K562 (cell line): ENCODE data around the gene MAP4. TPM values are rescaled to one million over a fixed set of nuclear protein-coding genes. Genes with fewer than 3 reads are reported as not detected.
A peak's percentile ranks its signal among the peaks of the same experiment; 100 is the strongest.

Source experiments
- CXXC5 ChIP-seq: fragments of 250-450 bp; sonication (Bioruptor Pico); IDR thresholded peaks from 2 replicates; pipeline ENCODE4 v1.8.0; 2022; ENCODE audit warnings: inconsistent platforms, mild to moderate bottlenecking, moderate library complexity
- EGR1 ChIP-seq: fragments of 450-650 bp; conservative IDR thresholded peaks from 2 replicates; pipeline ENCODE4 v1.6.1; 2017; ENCODE audit warnings: mild to moderate bottlenecking
- GATAD2B ChIP-seq: fragments of 450-650 bp; IDR thresholded peaks from 2 replicates; pipeline ENCODE4 v1.6.1; 2017; ENCODE audit warnings: mild to moderate bottlenecking, borderline replicate concordance
- HLTF ChIP-seq: fragments of 450-650 bp; IDR thresholded peaks from 2 replicates; pipeline ENCODE4 v1.6.1; 2016
- KLF1 ChIP-seq: fragments of 450-650 bp; IDR thresholded peaks from 2 replicates; pipeline ENCODE4 v1.6.1; 2016; ENCODE audit warnings: missing genetic modification characterization, missing compliant biosample characterization
- MEIS2 ChIP-seq: fragments of 450-650 bp; IDR thresholded peaks from 2 replicates; pipeline ENCODE4 v1.6.1; 2014; ENCODE audit warnings: mild to moderate bottlenecking; ENCODE audit not compliant: partially characterized antibody
- PHF20 ChIP-seq: fragments of 450-650 bp; IDR thresholded peaks from 2 replicates; pipeline ENCODE4 v1.6.1; 2018; ENCODE audit not compliant: partially characterized antibody
- PHF8 ChIP-seq: fragments of 200-600 bp; sonication (generic); IDR thresholded peaks from 2 replicates; pipeline ENCODE4 v1.6.1; 2012; ENCODE audit warnings: mixed run types, mild to moderate bottlenecking, inconsistent platforms, low read length, moderate library complexity, borderline replicate concordance
- POLR2B ChIP-seq: fragments of 450-650 bp; IDR thresholded peaks from 2 replicates; pipeline ENCODE4 v1.6.1; 2018; ENCODE audit warnings: low read depth; ENCODE audit not compliant: partially characterized antibody
- SAFB2 ChIP-seq: fragments of 200-400 bp; formaldehyde crosslinking; IDR thresholded peaks from 2 replicates; pipeline ENCODE4 v1.6.1; 2018; ENCODE audit warnings: borderline replicate concordance, low read length, low read depth, moderate library complexity; ENCODE audit not compliant: severe bottlenecking
- SAP30 ChIP-seq: fragments of 200-600 bp; sonication (generic); IDR thresholded peaks from 2 replicates; pipeline ENCODE4 v1.6.1; 2012; ENCODE audit warnings: borderline replicate concordance, low read depth, mild to moderate bottlenecking, moderate library complexity, low read length, control low read depth, inconsistent platforms; ENCODE audit not compliant: insufficient read depth, poor library complexity, severe bottlenecking
- SMARCE1 ChIP-seq: fragments of 450-650 bp; IDR thresholded peaks from 2 replicates; pipeline ENCODE4 v1.7.1; 2016; ENCODE audit warnings: mild to moderate bottlenecking
- SNRNP70 ChIP-seq: fragments of 200-400 bp; formaldehyde crosslinking; optimal IDR thresholded peaks from 2 replicates; pipeline ENCODE3; 2017; ENCODE audit warnings: low read depth, low read length
- TCF3 ChIP-seq: sonication (generic); formaldehyde crosslinking; IDR thresholded peaks from 2 replicates; pipeline ENCODE4 v1.4.0; 2020; ENCODE audit warnings: mild to moderate bottlenecking, missing genetic modification reagents
- XRCC4 ChIP-seq: IDR thresholded peaks from one replicate; pipeline ENCODE4 v1.6.1; 2011; ENCODE audit not compliant: insufficient read depth, insufficient read length; ENCODE audit errors: extremely low read depth
- ZNF197 ChIP-seq: fragments of 200-800 bp; sonication (Bioruptor generic); IDR thresholded peaks from 2 replicates; pipeline ENCODE4 v1.6.1; 2016; ENCODE audit warnings: low read depth, missing genetic modification characterization, missing compliant biosample characterization
- polyA plus RNA-seq, 8 experiments: library from polyadenylated mRNA; depleted of rRNA in 4 of 8; stranded (reverse) in 5 of 8; unstranded in 3 of 8; fragments of >200 nt; fragmentation: Nextera tagmentation in 2 of 8; fragmentation: Illumina TruSeq in 1 of 8; extraction: Ambion mirVana in 2 of 8; extraction: Trizol in 1 of 8; gene quantifications; 2 replicates each; pipeline versions ENCODE4 v1.2.1 to v1.2.3, GENCODE V29; 2011 to 2014; ENCODE audit warnings: inconsistent platforms in 1 of 8, missing spikeins in 1 of 8
- total RNA-seq, 7 experiments: library from RNA; depleted of rRNA in 6 of 7; stranded (reverse); fragments of >200 nt in 6 of 7; fragmentation: Illumina TruSeq in 2 of 7; extraction: Trizol in 2 of 7; gene quantifications; 2 replicates each; pipeline versions ENCODE4 v1.2.1 to v1.2.3, GENCODE V29; 2011 to 2021; ENCODE audit warnings: low replicate concordance in 1 of 7
- TF ChIP-seq, protein P1 (sequence below): sonication (generic); formaldehyde crosslinking; IDR thresholded peaks from 2 replicates; pipeline ENCODE4 v1.8.0; 2023; ENCODE audit warnings: mild to moderate bottlenecking, missing genetic modification reagents
- TF ChIP-seq, protein P2 (sequence below): fragments of 450-650 bp; IDR thresholded peaks from 2 replicates; pipeline ENCODE4 v1.6.1; 2018; ENCODE audit not compliant: partially characterized antibody
- TF ChIP-seq, protein P3 (sequence below): sonication (generic); formaldehyde crosslinking; IDR thresholded peaks from 2 replicates; pipeline ENCODE4 v1.8.0; 2022; ENCODE audit warnings: mild to moderate bottlenecking, missing genetic modification reagents, borderline replicate concordance
- TF ChIP-seq, protein P4 (sequence below): sonication (generic); formaldehyde crosslinking; IDR thresholded peaks from 2 replicates; pipeline ENCODE4 v1.8.0; 2022; ENCODE audit warnings: mild to moderate bottlenecking, missing genetic modification reagents

The MAP4 gene
- total and polyA plus RNA-seq, 9 of the 15 experiments (the other 6 are each of a cell fraction or from before 2014, with no cell fraction given), result 13.3 to 141 (median 36.8) TPM

DNA sequence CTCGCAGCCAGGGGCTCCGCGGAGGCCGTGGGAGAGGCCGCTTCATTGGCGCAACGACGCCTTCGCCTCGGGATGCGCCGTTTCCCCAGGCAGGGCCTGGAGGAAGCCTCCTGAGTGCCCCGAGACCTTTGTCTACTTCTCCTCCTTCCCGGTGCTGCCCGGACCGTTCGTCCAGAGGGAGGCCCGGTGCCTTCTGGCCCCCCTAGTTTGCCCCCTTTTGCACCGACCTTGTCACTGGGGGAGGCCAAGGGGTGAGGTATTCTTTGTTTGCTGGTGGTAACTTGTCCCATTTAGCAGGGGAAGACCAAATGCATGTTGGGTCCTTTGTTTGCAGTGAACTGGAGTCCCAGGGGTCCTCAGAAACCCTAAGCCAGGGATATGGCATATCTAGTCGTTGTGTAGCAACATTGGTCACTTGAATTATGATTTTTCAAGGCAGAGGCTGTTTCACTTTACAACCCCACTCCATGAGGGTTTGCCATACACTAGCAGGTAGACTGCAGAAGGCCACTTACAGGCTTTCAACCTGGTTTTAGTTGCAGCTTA, 212.7 kb downstream of the MAP4 start (continued):
- TF ChIP-seq TCF3 (CRISPR knock-in tag), result no peak
- TF ChIP-seq EGR1, result peak; percentile 84
- TF ChIP-seq XRCC4, result no peak
- TF ChIP-seq, protein P1, sequence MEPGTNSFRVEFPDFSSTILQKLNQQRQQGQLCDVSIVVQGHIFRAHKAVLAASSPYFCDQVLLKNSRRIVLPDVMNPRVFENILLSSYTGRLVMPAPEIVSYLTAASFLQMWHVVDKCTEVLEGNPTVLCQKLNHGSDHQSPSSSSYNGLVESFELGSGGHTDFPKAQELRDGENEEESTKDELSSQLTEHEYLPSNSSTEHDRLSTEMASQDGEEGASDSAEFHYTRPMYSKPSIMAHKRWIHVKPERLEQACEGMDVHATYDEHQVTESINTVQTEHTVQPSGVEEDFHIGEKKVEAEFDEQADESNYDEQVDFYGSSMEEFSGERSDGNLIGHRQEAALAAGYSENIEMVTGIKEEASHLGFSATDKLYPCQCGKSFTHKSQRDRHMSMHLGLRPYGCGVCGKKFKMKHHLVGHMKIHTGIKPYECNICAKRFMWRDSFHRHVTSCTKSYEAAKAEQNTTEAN, result no peak
- no peak for TF ChIP-seq SMARCE1
- 0 out of 2 replicates have a peak, but pooled peaks have one; percentile 1 for TF ChIP-seq CXXC5 (CRISPR knock-in tag)
- no peak for TF ChIP-seq HLTF
- no peak for TF ChIP-seq KLF1 (tag)
- no peak for TF ChIP-seq ZNF197 (CRISPR knock-in tag)
- no peak for TF ChIP-seq SNRNP70
- no peak for TF ChIP-seq SAFB2
- peak; percentile 49 for TF ChIP-seq SAP30
- TF ChIP-seq, protein P2, sequence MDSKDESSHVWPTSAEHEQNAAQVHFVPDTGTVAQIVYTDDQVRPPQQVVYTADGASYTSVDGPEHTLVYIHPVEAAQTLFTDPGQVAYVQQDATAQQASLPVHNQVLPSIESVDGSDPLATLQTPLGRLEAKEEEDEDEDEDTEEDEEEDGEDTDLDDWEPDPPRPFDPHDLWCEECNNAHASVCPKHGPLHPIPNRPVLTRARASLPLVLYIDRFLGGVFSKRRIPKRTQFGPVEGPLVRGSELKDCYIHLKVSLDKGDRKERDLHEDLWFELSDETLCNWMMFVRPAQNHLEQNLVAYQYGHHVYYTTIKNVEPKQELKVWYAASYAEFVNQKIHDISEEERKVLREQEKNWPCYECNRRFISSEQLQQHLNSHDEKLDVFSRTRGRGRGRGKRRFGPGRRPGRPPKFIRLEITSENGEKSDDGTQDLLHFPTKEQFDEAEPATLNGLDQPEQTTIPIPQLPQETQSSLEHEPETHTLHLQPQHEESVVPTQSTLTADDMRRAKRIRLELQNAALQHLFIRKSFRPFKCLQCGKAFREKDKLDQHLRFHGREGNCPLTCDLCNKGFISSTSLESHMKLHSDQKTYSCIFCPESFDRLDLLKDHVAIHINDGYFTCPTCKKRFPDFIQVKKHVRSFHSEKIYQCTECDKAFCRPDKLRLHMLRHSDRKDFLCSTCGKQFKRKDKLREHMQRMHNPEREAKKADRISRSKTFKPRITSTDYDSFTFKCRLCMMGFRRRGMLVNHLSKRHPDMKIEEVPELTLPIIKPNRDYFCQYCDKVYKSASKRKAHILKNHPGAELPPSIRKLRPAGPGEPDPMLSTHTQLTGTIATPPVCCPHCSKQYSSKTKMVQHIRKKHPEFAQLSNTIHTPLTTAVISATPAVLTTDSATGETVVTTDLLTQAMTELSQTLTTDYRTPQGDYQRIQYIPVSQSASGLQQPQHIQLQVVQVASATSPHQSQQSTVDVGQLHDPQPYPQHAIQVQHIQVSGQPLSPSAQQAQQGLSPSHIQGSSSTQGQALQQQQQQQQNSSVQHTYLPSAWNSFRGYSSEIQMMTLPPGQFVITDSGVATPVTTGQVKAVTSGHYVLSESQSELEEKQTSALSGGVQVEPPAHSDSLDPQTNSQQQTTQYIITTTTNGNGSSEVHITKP, result no peak
- TF ChIP-seq POLR2B, result no peak
- TF ChIP-seq MEIS2, result no peak
- peak; percentile 11; the same call in 1 of the 2 replicates for TF ChIP-seq GATAD2B
- TF ChIP-seq, protein P3, sequence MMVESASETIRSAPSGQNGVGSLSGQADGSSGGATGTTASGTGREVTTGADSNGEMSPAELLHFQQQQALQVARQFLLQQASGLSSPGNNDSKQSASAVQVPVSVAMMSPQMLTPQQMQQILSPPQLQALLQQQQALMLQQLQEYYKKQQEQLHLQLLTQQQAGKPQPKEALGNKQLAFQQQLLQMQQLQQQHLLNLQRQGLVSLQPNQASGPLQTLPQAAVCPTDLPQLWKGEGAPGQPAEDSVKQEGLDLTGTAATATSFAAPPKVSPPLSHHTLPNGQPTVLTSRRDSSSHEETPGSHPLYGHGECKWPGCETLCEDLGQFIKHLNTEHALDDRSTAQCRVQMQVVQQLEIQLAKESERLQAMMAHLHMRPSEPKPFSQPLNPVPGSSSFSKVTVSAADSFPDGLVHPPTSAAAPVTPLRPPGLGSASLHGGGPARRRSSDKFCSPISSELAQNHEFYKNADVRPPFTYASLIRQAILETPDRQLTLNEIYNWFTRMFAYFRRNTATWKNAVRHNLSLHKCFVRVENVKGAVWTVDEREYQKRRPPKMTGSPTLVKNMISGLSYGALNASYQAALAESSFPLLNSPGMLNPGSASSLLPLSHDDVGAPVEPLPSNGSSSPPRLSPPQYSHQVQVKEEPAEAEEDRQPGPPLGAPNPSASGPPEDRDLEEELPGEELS (CRISPR knock-in tag), result no peak; the same call in 1 of the 2 replicates
- TF ChIP-seq, protein P4, sequence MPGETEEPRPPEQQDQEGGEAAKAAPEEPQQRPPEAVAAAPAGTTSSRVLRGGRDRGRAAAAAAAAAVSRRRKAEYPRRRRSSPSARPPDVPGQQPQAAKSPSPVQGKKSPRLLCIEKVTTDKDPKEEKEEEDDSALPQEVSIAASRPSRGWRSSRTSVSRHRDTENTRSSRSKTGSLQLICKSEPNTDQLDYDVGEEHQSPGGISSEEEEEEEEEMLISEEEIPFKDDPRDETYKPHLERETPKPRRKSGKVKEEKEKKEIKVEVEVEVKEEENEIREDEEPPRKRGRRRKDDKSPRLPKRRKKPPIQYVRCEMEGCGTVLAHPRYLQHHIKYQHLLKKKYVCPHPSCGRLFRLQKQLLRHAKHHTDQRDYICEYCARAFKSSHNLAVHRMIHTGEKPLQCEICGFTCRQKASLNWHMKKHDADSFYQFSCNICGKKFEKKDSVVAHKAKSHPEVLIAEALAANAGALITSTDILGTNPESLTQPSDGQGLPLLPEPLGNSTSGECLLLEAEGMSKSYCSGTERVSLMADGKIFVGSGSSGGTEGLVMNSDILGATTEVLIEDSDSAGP (CRISPR knock-in tag), result 0 out of 2 replicates have a peak, but pooled peaks have one; percentile 38
- TF ChIP-seq PHF20, result no peak
- peak; percentile 6; the same call in 1 of the 2 replicates for TF ChIP-seq PHF8
